Muscle layer of duodenum (tissue), 2 donors: ENCODE measurements around the gene CDK11B.

ENCODE experiments used
- H3K27ac ChIP-seq: one replicate; pipeline ENCODE4 v1.7.0; 2013; ENCODE audit warnings: mild to moderate bottlenecking, low read length
- H3K27me3 ChIP-seq: one replicate; pipeline ENCODE4 v1.7.0; 2013; ENCODE audit warnings: low read depth, mild to moderate bottlenecking, control low read depth, low read length
- H3K36me3 ChIP-seq, 2 donors: one replicate each; pipeline ENCODE4 v1.7.0; 2013; ENCODE audit warnings: low read length in 2 of 2, control low read depth in 1 of 2, mild to moderate bottlenecking in 1 of 2; ENCODE audit not compliant: insufficient read depth in 2 of 2, control insufficient read depth in 1 of 2
- H3K4me1 ChIP-seq, 2 donors: one replicate each; pipeline ENCODE4 v1.7.0; 2013; ENCODE audit warnings: low read length in 2 of 2, mild to moderate bottlenecking in 2 of 2, control low read depth in 1 of 2, moderate library complexity in 1 of 2; ENCODE audit not compliant: insufficient read depth in 2 of 2, control insufficient read depth in 1 of 2
- H3K4me3 ChIP-seq, 2 donors: one replicate each; pipeline ENCODE4 v1.7.0; 2013; ENCODE audit warnings: low read length in 2 of 2, low read depth in 1 of 2, mild to moderate bottlenecking in 1 of 2
- H3K9me3 ChIP-seq, 2 donors: one replicate each; pipeline ENCODE4 v1.7.0; 2013; ENCODE audit warnings: low read length in 2 of 2, control low read depth in 1 of 2, mild to moderate bottlenecking in 1 of 2; ENCODE audit not compliant: control insufficient read depth in 1 of 2
- donor health status: healthy.

Gene CDK11B

DNA sequence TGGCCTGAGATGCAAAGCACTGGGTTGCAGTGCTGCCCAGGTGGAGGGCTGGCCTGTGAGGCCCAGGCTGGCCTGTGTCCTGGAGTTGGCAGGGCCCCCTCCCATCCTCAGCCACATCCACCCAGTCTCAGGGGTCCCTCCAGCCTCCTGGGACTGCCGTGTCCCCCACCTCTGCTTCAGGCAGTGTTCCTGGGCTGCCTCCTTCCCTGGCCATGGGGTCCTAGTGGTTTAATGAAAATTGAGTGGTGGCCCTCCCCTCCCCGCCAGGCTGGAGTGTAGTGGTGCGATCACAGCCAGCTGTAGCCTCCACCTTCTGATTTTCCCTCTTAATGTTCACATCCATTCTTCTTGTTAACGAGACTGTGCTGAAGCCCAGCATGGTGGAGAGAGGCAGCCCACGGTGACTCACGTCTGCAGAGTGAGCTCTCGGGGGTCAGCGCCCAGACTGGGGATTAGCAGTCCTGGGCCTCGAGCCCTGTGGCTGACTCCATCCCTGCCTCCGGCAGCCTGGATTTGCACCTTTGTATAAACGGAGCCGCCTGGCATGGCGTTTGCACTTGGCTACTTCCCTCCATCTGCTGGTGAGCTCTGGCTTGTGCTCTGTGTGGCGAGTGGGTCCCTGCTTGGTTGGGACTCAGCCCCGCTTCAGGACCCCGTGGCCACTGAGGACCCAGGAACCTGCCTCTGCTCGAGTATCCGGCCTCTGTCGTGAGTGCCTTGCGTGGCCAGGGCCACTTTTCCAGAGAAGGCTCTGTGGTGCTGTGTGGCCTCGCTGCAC, 36.6 kb downstream of the CDK11B start:
- no peaks in the 10 kb centered on the region for H3K27me3 ChIP-seq
- H3K36me3 ChIP-seq = peaks cover 7 to 14% of the 10 kb centered on the region in 2 donors
- no peak overlapping the region for H3K27ac ChIP-seq

DNA sequence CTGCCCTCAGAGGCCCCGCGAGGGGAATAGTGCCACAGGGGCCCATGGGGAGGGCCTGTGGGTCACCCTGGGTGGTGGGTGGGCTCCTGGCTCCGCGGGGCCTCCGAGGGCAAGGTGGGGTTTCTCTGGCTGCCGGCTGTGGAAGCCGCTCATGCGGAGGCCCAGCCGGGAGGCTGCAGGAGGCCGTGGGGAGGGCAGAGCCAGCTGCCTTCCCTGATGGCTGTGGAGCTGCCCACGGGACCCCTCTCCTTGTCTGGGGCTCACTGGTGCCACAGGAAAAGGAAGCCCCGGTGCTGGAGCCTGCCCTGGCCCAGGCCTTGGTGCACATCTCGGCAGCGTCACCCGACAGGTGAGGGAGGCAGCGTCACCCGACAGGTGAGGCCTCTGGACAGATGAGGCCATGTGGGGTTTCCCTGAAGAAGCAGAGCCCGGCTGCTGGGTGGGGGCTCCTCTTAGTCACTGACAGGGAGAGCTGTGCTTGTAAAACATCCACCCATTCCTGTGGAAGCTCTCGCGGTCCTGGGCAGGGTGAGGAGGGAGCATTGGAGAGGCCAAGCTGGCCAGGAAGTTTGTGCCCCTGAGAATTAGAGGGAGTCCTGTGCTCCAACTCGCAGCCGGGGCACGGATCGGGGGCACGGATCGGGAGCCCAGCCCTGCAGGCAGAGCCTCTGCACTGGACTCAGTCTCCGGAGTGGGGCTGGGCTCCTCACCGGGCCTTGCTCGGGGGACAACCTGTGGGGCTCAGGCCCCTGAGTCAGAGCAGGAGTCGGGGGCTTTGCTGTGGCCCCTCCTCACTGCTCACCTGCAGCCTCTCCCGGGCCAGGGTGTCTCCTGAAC, 37.4 kb downstream of the CDK11B start:
- peaks cover 0 to 12% of the 10 kb centered on the region in 2 donors for H3K4me1 ChIP-seq
- H3K4me3 ChIP-seq = no peak overlapping the region
- no peak overlapping the region for H3K27ac ChIP-seq
- no peaks in the 10 kb centered on the region for H3K9me3 ChIP-seq
- peaks cover 7 to 14% of the 10 kb centered on the region in 2 donors for H3K36me3 ChIP-seq
- H3K27me3 ChIP-seq = no peaks in the 10 kb centered on the region

More for the DNA sequence above, 36.6 kb downstream of the CDK11B start:
- no peaks in the 10 kb centered on the region for H3K9me3 ChIP-seq
- H3K4me3 ChIP-seq = no peak overlapping the region
- peaks cover 0 to 4% of the 10 kb centered on the region in 2 donors for H3K4me1 ChIP-seq

DNA sequence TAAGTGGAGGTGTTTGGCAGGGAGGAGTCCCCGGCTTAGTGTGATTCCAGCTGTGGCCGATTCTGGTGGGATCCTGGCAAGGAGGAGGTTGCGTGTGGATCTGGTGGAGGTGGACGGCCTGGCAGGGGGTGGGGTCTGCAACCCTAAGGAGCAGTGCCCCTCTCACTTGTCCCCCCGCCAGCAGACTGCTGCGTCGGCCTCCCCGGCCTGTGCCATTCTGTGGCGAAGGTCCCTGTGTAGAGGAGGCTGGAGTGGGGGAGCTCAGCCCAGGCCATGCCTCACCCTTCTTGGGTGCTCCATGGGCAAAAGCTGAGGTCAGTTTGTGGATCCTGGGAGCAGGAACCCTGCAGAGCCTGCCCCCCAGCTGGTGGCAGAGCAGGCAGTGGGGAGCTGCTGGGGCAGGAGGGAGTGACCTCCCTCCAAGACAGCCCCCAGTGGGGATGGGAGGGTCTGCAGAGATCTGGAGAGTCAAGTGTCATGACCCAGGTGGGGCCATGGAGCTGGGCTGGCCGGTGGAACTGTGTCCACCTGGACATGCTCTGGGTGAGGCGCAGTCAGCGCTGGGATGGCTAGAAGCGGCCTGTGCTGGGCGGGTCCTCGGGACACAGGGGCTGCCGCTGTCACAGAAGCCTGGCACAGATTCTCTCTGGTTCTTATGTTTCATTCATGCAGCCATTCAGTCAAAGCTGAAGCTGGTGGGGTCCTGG, 38.2 kb downstream of the CDK11B start:
- Histone ChIP-seq H3K27me3 (no peaks in the 10 kb centered on the region), H3K36me3 (peaks cover 7 to 18% of the 10 kb centered on the region in 2 donors), H3K27ac (no peak overlapping the region), H3K4me3 (no peak overlapping the region), H3K9me3 (no peaks in the 10 kb centered on the region), H3K4me1 (peaks cover 0 to 15% of the 10 kb centered on the region in 2 donors)

DNA sequence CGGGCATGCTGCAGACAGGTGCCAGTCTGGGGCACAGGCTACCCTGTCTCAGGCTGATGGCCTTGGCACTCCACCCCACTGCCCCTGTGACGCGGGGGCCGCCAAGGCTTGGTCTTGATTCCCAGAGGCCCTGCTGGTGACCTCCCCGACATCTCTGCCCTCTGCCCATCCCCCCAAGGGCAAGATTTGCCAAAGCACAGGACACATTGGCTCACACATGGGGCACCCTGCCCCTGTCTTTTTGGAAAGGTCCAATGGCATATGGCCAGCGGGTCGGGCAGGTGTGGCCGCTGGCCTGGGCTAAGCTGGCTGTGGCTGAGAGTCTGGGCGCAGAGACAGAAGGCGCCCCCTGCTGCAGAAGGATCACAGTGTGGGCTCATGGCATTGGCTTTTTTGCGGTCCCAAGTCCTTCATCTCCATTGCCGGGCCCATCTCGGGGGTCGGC, 38.9 kb downstream of the CDK11B start:
- H3K27me3 ChIP-seq = no peaks in the 10 kb centered on the region
- peaks cover 0 to 15% of the 10 kb centered on the region in 2 donors for H3K4me1 ChIP-seq
- H3K36me3 ChIP-seq = peaks cover 7 to 21% of the 10 kb centered on the region in 2 donors
- no peak overlapping the region for H3K4me3 ChIP-seq
- H3K9me3 ChIP-seq = no peaks in the 10 kb centered on the region
- H3K27ac ChIP-seq = no peak overlapping the region

DNA sequence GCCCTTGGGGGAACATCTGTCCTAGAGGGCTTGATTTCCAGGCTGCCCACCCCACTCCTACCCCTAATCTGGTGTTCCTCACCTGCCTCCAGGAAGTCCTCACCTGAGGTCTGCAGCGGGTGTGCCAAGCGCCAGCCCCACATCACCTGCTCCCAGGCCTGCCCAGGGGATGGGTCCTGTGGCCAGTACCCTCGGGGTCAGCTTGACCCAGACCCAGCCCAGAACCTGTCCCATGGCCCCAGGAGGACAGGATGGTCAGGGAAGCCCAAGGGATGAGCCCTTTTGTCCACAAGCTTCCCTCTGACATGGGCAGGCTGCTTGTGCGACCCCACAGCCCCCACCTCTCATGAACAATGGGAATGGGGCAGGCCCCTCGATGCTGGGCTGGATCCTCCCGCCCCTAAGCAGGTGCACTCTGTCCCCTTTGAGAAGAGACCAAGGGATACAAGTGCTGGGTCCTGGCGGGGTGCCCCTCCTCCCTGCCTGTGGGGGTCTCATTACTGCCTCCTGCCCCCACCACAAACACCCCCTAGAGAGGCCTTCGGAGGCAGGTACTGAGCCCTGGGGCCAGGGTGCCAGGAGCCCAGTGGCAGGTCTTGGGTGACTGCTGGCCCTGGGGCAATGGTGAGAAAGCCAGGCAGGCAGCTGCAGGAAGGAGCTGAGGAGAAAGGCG, 40.3 kb downstream of the CDK11B start:
- Histone ChIP-seq H3K4me1 (peaks cover 6 to 27% of the 10 kb centered on the region in 2 donors), H3K27ac (no peak overlapping the region), H3K9me3 (no peaks in the 10 kb centered on the region), H3K27me3 (no peaks in the 10 kb centered on the region), H3K4me3 (no peak overlapping the region), H3K36me3 (peaks cover 7 to 12% of the 10 kb centered on the region in 2 donors)

DNA sequence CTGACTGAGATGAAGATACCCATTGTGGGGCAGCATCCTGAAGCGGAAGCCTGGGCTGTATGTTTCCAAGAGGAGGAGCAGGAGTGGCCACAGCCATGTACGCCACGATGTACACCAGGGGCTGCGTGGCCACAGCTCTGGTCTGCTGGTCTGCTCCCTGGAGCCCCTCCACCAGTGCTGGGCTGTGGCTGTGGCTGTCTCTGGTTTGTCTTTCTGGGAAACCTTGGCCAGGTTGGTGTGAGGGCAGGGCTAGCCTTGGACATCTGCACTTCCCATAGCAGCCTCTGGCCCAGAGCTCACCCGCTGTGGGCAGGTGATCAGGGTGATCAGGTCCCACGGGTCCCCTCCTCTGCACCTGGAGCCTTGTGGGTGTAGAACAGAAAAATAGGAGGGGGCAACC, 40.9 kb downstream of the CDK11B start:
- H3K36me3 ChIP-seq = peaks cover 7 to 10% of the 10 kb centered on the region in 2 donors
- H3K27ac ChIP-seq = no peak overlapping the region
- no peaks in the 10 kb centered on the region for H3K27me3 ChIP-seq
- H3K9me3 ChIP-seq = no peaks in the 10 kb centered on the region
- peaks cover 6 to 30% of the 10 kb centered on the region in 2 donors for H3K4me1 ChIP-seq
- H3K4me3 ChIP-seq = no peak overlapping the region

DNA sequence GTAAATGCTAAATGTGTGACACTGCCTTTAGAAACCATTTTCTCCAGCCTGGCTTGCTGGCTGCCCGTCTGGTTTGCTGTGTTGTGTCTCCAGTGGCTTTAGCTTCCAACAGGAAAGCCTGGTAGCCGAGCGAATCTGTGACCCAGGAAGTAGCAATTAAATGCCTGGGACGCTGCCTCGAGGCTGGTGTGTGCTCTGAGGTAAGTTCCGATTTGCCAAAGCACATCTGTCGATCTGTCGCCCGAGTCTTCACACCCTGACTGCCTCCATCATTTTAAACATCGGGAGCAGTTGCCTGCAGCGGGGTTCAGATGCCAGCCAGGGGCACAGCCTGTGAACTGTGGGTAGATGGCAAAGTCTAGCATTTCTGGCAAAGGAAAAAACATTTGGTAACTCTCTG, 41.3 kb downstream of the CDK11B start:
- Histone ChIP-seq H3K36me3 (peaks cover 7 to 10% of the 10 kb centered on the region in 2 donors), H3K4me3 (no peak overlapping the region), H3K4me1 (peaks cover 6 to 30% of the 10 kb centered on the region in 2 donors), H3K9me3 (no peaks in the 10 kb centered on the region), H3K27ac (no peak overlapping the region), H3K27me3 (no peaks in the 10 kb centered on the region)

DNA sequence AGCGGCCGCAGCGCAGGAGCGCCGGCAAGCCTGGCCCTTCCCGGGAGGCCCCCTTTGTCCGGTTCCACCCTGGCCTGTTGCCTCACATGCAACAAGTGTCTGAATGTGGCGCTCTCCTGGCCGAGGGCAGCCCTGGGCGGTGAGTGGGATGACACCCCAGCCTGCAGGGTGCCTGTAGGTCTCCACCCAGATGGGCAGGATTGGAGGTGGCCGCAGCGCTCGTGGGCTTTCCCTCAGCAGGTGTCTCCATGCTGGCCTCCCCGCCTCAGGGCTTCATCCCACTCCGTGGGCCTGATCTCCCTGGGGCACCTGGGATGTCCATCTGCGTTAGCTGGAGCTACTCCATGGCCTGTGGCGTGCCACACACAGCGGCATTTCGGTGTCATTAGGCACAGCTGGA, 42.0 kb downstream of the CDK11B start:
- H3K27me3 ChIP-seq = no peaks in the 10 kb centered on the region
- no peaks in the 10 kb centered on the region for H3K9me3 ChIP-seq
- H3K36me3 ChIP-seq = peaks cover 7 to 10% of the 10 kb centered on the region in 2 donors
- no peak overlapping the region for H3K27ac ChIP-seq
- H3K4me3 ChIP-seq = peak overlapping the region; percentile 67 to 90
- peaks cover 6 to 30% of the 10 kb centered on the region in 2 donors for H3K4me1 ChIP-seq

DNA sequence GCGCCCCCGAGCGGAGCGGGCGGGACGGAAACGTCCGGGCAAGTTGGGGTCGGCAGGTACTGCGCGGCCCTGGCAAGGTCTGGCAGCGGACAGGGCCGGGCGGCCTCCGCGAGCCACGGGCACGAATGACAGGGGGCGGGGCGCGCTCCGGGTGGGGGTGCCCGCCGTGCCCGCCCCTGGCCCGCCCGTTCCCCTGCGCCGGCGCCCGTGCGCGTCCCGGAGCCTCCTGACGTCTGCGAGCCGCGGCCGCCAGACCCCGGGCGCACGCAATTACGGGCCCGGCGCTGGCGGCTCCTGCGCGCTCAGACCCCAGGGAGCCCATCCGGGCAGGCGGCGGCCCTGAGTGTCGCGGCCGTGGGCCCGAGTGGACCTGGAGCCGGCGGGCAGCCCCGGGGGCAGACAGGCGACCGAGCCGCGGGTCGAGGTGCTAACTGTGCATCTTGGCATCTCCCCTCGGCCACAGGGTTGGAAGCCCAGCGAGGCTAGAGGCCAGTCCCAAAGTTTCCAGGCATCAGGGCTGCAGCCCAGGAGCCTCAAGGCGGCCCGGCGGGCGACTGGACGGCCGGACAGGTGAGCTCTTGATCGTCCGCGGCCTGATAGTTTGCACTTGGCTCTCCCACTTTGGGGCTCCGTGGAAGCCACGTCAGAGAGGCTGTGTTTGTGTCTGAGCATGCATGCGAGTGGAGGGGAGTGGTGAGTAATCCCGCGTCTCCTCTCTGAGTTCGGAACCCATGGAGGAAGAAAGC, 42.6 kb downstream of the CDK11B start:
- peaks cover 7 to 10% of the 10 kb centered on the region in 2 donors for H3K36me3 ChIP-seq
- H3K27ac ChIP-seq = no peak overlapping the region
- H3K9me3 ChIP-seq = no peaks in the 10 kb centered on the region
- H3K4me1 ChIP-seq = peaks cover 6 to 30% of the 10 kb centered on the region in 2 donors
- H3K4me3 ChIP-seq = peak overlapping the region; percentile 67 to 90
- H3K27me3 ChIP-seq = no peaks in the 10 kb centered on the region
